Hepatocyte (in vitro differentiated cells): Measurements from ENCODE around the gene ALPK3. TPM values are rescaled to one million over a fixed set of nuclear protein-coding genes. Genes with fewer than 3 reads are reported as not detected.

ENCODE experiments used
- DNase-seq: peaks from one replicate; pipeline ENCODE4 v3.0.0-alpha.2; 2016; ENCODE audit warnings: low spot score
- H2AFZ ChIP-seq: fragments of 200-600 bp; sonication (generic); 2 replicates; pipeline ENCODE4 v1.6.0; 2016; ENCODE audit warnings: antibody characterized with exemption, mild to moderate bottlenecking
- H3K27ac ChIP-seq: fragments of 200-600 bp; sonication (generic); 2 replicates; pipeline ENCODE4 v1.5.1; 2016; ENCODE audit warnings: mild to moderate bottlenecking
- H3K27me3 ChIP-seq: fragments of 200-600 bp; sonication (generic); 2 replicates; pipeline ENCODE4 v1.6.1; 2016
- H3K36me3 ChIP-seq: fragments of 200-600 bp; sonication (generic); replicated peaks from 2 replicates; pipeline ENCODE4 v1.5.1; 2016; ENCODE audit warnings: low read depth; ENCODE audit not compliant: insufficient read depth
- H3K4me1 ChIP-seq: fragments of 200-600 bp; sonication (generic); 2 replicates; pipeline ENCODE4 v1.5.1; 2016; ENCODE audit warnings: mild to moderate bottlenecking, moderate library complexity; ENCODE audit not compliant: insufficient read depth
- H3K4me2 ChIP-seq: fragments of 200-600 bp; sonication (generic); 2 replicates; pipeline ENCODE4 v1.6.0; 2016
- H3K4me3 ChIP-seq: fragments of 200-600 bp; sonication (generic); 2 replicates; pipeline ENCODE4 v1.5.1; 2016; ENCODE audit warnings: mild to moderate bottlenecking
- H3K79me2 ChIP-seq: fragments of 200-600 bp; sonication (generic); 2 replicates; pipeline ENCODE4 v1.6.0; 2017; ENCODE audit warnings: mild to moderate bottlenecking
- H3K9me2 ChIP-seq: fragments of 200-600 bp; sonication (generic); replicated peaks from 2 replicates; pipeline ENCODE4 v1.6.0; 2017; ENCODE audit warnings: mild to moderate bottlenecking; ENCODE audit not compliant: insufficient read depth
- H3K9me3 ChIP-seq: fragments of 200-600 bp; sonication (generic); 2 replicates; pipeline ENCODE4 v1.5.1; 2016; ENCODE audit warnings: low read depth, mild to moderate bottlenecking
- H4K20me1 ChIP-seq: fragments of 200-600 bp; sonication (generic); 2 replicates; pipeline ENCODE4 v1.6.0; 2016; ENCODE audit warnings: mild to moderate bottlenecking; ENCODE audit not compliant: insufficient read depth, poor library complexity, severe bottlenecking
- CTCF ChIP-seq: fragments of 200-600 bp; sonication (generic); IDR thresholded peaks from 2 replicates; pipeline ENCODE4 v1.5.1; 2016; ENCODE audit warnings: antibody characterized with exemption, mild to moderate bottlenecking; ENCODE audit not compliant: poor library complexity
- EZH2 ChIP-seq: fragments of 200-600 bp; sonication (generic); IDR thresholded peaks from 2 replicates; pipeline ENCODE4 v1.6.1; 2016; ENCODE audit warnings: antibody characterized with exemption, mild to moderate bottlenecking, borderline replicate concordance
- EZH2phosphoT487 ChIP-seq: fragments of 200-600 bp; sonication (generic); IDR thresholded peaks from one replicate; pipeline ENCODE4 v1.6.1; 2018; ENCODE audit warnings: antibody characterized with exemption, mild to moderate bottlenecking, low read depth, moderate library complexity; ENCODE audit not compliant: unreplicated experiment, severe bottlenecking
- WGBS: methylation state at CpG from one replicate; pipeline ENCODE4 v1.1.6; 2016; ENCODE audit warnings: low lambda C conversion rate; ENCODE audit errors: missing lambda C conversion rate; 5-methylcytosine and 5-hydroxymethylcytosine counted together
- polyA plus RNA-seq: library from polyadenylated mRNA; unstranded; fragments of >200 nt; fragmentation: Nextera tagmentation; extraction: Ambion mirVana; gene quantifications from 2 replicates; pipeline ENCODE4 v1.2.1, GENCODE V29; 2016
- total RNA-seq: library from RNA; depleted of rRNA; stranded (reverse); fragments of >200 nt; gene quantifications from 2 replicates; pipeline ENCODE4 v1.2.3, GENCODE V29; 2014

The ALPK3 gene
- total and polyA plus RNA-seq, 2 experiments from 2014 or later = 7.1 to 25.3 TPM

DNA sequence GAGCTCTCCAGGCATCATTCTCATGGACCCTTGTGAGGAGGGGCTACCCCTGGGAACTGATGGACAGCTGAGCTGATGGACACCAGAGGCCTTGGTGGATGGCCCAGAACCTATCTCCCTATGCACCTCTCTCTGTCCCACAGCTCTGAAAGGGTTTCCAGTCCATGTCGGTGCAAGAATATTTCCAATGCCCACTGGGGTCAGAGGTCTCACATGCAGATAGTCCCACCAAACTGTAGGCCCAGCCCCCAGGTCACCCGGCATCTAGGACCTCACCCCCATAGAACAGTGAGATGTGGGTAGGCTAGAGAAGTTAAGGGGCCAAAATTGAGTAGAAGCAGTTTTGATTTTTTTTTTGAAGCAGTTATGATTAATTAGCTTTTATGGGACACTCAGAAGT is 2.6 kb downstream of the ALPK3 start:
- Histone ChIP-seq H2AFZ (no peak overlapping the region), H3K9me2 (no peaks in the 10 kb centered on the region), H3K27ac (peak overlapping the region; percentile 99), H4K20me1 (no peaks in the 10 kb centered on the region), H3K79me2 (peaks cover 48% of the 10 kb centered on the region), H3K27me3 (no peaks in the 10 kb centered on the region), H3K4me3 (no peak overlapping the region), H3K36me3 (no peaks in the 10 kb centered on the region), H3K9me3 (no peaks in the 10 kb centered on the region), H3K4me1 (peaks cover 34% of the 10 kb centered on the region), H3K4me2 (peak overlapping the region; percentile 67)
- DNase-seq = no peak
- WGBS = 93% methylated on average over 2 of the region's 2 CpGs
- TF ChIP-seq EZH2phosphoT487 (no peak), CTCF (no peak), EZH2 (no peak)

- H3K9me3 ChIP-seq = no peaks in the 10 kb centered on the region
- H3K79me2 ChIP-seq = peaks cover 48% of the 10 kb centered on the region
- H3K27ac ChIP-seq = no peak overlapping the region
- H3K9me2 ChIP-seq = no peaks in the 10 kb centered on the region
- no peak for TF ChIP-seq EZH2
- peak; percentile 6 for TF ChIP-seq CTCF
- no peaks in the 10 kb centered on the region for H3K27me3 ChIP-seq
- H2AFZ ChIP-seq = no peak overlapping the region
- 72% methylated on average over 8 of the region's 8 CpGs for WGBS
- no peaks in the 10 kb centered on the region for H4K20me1 ChIP-seq
- no peaks in the 10 kb centered on the region for H3K36me3 ChIP-seq
- H3K4me2 ChIP-seq = no peak overlapping the region
- no peak for DNase-seq
- no peak overlapping the region for H3K4me3 ChIP-seq
- H3K4me1 ChIP-seq = peaks cover 34% of the 10 kb centered on the region
Measured at GRCh38 chr15:84821501-84822021, 4.4 kb downstream of the ALPK3 start.

DNA sequence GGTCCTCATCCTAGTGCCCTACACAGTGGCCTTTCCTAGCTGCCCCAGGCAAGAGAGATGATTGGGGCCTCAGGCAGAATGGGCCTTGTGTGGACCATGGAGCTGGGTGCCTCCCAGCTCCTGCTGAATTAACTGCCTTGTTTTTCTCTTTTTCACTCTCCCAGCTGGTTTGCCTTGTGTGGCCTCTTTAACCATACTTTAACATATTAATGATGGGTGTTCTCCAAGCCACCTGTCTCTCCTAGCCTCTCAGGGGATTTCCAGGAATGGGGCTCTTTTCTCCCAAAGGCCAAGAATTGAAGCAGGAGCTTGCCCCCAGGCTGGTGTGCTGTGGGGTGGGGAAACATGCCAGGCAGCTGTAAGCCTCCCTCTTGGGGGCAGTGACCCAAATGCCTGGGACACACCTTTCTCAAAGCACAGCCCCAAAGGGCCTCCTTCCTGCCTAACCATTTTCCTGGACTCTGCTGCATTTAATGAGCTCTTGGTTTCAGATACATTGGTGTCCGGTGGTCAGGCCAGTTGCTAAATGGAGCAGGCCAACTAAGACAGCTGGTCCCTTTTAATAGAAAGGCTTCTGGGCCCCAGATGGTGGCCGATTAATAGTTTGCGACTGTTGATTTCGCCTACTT is 5.6 kb downstream of the ALPK3 start:
- H3K27me3 ChIP-seq = no peaks in the 10 kb centered on the region
- no peak overlapping the region for H3K4me2 ChIP-seq
- H3K9me2 ChIP-seq = no peaks in the 10 kb centered on the region
- H3K4me1 ChIP-seq = peaks cover 30% of the 10 kb centered on the region
- TF ChIP-seq CTCF = no peak
- no peak for TF ChIP-seq EZH2
- no peak overlapping the region for H3K4me3 ChIP-seq
- H3K36me3 ChIP-seq = no peaks in the 10 kb centered on the region
- no peak overlapping the region for H2AFZ ChIP-seq
- DNase-seq = no peak
- H3K27ac ChIP-seq = no peak overlapping the region
- WGBS = 84% methylated on average over 4 of the region's 4 CpGs
- no peaks in the 10 kb centered on the region for H4K20me1 ChIP-seq
- no peaks in the 10 kb centered on the region for H3K9me3 ChIP-seq
- H3K79me2 ChIP-seq = peaks cover 48% of the 10 kb centered on the region
